NCI-H2029 (cell line): ENCODE measurements around the gene WBP4.
"Not testable (repeated sequence)": the region's sequence is repeated elsewhere in the genome, so short reads cannot be mapped to it uniquely, and the experiment has no call there.

ENCODE experiments used
- DNase-seq: peaks from one replicate; lab custom pipeline; 2025; lab: John Stamatoyannopoulos, UW

WBP4 gene

DNA sequence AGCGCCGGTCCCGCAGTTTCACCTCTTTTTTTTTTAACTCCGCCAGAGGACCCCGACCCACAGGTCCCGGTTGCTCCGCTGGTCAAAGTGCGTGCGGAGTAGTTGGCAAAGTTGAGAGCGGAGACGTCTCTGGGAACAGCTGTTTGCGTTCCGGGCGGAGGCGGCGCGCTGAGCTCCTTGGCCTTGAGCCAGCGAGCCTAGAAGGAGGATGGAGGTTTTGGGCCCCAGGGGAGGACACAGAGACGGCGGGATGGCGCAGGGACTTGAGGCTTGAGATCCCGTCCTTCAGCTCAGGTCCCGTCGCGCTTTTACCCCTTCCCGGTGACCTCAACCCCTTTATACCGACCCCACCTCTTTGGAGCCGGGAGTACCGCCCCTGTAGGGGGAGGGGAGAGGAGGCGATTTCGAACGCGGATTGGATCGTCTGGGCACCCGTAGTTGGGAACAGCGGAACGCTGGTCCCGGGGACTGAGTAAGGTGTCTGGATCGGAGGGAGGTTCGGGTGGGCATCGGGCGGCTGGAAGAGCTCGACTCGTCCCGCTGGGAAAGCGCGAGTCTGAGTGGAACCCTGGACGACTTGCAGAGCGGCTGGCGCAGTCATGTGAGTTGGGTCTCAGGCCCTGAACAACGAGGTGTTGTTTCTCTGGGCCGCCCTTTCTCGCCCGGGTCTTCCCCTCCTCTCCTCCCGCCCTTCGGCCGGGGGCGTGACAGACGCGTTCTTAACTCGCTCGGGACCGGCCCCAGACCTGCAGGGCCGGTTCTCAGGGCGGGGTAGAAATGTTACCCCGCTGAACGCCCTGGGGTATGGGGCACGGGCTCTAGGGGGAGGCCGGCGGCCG lies at the start of gene WBP4:
WBP4 (plus strand) TSS at position 435 of the 839 bp plus-strand sequence; CDS start at position 600, 165 bp downstream.
- peak; percentile 60 for DNase-seq

GRCh38 chr13:41012536-41012935 lies 48.8 kb upstream of the WBP4 start:
- no peak for DNase-seq

GRCh38 chr13:41013835-41014234 lies 47.5 kb upstream of the WBP4 start:
- DNase-seq: no peak

GRCh38 chr13:41015920-41016319 lies 45.4 kb upstream of the WBP4 start:
- no peak for DNase-seq

DNA sequence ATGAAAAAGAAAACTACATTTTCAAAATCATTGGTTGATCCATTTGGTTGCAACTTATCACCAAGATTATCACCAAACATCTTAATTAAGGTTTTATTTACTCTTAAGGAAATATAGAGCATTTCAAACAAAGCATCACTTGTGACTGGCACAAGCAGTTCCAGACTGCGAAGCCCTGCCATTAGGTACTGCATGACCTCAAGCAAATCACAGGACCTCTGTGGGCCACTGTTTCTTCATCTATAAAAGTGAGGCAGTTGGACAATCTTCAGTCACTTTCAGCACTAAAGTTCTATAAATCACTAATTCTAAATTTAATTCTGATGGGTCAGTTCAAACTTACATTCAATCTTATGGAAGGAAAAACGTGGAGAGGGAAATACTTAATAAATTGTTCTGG lies 44.1 kb upstream of the WBP4 start:
- DNase-seq: no peak

DNA sequence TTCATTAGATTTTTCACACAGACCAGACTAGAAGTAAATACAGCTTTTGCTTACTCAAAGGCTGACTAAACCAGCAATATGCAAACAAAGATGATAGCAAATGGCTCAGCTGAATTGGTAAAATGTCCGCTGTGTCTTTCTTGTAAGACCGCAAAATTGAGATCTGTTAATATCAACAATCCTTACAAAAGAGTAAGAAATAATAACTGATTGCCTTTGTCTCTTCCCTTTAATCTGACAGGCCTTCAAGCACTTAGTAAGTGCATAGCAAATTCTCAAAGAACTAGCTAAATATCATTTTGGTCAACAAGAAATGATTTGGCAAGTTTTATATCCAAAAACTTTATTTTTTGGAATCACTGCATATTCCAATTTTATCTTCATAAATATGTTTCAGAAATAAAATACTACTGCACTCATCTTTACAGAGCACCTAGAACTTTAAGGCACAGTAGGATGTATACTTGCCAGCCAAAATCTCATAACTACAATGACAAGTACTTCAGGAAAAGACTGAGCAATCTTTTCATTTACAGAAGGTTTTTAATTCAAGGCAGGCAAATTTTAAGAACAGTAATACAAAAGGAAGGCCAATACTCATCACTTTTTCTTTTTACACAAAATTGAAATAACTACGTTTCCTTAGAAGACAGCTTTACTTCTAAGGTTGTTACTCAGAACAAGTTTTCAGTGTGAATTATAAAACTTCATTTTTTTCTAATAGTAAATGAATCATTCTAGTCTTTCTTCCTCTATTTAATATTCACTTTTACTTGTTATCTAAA lies 43.3 kb upstream of the WBP4 start:
- DNase-seq: no peak

DNA sequence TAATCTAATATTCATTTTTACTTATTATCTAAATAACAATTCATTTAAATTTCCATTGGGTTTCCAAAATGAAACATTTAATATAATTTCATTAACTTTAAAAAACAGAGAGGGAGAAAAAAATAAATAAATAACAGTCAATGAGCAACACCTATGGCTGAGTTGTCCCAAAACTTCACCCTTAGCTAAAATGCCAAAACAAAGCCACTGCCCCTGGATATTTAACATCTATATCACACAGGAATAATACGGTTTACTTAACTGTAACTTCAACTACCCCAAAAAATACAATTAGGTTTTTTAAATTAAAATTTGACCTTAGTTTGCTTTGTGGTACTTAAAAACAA lies 42.7 kb upstream of the WBP4 start:
- no peak for DNase-seq

DNA sequence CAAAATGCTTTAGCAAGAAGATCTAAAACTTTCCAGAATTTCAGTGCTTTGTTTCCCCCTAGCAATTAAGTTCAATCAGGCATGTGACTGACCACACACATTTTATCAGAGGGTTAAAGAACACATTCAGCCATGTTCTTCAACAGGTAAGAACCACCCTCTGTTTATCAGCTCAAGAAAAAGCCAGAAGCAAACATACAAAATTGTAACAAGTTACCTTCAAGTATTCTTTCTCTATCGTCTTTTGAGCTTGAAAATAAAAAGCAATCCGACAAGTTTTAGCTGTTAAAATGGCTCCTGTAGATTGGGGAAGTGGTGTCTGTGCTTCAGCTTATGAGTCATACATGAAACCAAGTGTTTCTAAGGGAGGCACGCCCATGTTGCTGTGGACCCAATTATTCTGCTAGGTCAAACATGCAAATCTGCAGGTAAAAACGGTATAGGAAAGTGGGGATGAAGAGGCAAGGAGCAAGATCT lies 42.3 kb upstream of the WBP4 start, which contains the start of gene ELF1:
ELF1 (minus strand) TSS at position 306 of the 477 bp plus-strand sequence. CDS start 37,262 bp downstream, outside the sequence.
- peak; percentile 58 for DNase-seq

GRCh38 chr13:41019578-41020347 lies 41.5 kb upstream of the WBP4 start:
- no peak for DNase-seq

DNA sequence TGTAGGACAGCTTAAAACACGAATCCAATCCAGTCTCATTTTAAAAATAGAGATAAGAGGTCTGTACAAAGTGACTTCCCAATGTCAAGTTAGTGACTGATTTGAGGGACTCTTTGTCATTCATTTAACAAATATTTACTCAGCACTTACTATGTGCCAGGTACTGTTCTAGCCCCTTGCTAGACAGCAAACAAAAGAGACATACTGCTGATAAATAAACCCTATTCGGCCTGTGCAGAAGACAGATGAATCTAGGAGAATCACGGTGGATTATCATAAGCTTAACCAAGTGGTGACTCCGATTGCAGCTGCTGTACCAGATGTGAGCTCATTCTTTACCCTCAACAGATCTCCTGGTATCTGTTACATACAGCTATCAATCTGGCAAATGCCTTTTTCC lies 35.8 kb upstream of the WBP4 start:
- DNase-seq: peak; percentile 29

- DNase-seq: no peak
These were observed 34.5 kb upstream of the WBP4 start for GRCh38 chr13:41026788-41027187.

DNA sequence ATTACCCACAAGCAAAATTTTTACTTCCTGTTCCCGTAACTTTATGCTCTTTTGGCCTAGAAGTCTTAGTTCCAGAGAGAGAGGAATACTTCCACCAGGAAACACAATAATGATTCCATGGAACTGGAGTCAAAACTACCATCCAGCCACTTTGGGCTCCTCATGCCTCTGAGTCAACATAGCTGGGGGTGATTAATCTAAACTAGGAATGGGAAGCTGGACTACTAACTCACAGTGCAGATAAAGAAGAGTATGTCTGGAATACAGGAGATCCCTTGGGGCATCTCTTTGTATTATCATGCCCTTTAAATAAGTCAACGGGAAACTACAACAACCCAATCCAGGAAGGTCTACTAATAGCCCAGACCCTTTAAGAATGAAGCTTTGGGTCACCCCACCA lies 33.3 kb upstream of the WBP4 start:
- DNase-seq: no peak

GRCh38 chr13:41029629-41030028 lies 31.7 kb upstream of the WBP4 start:
- no peak for DNase-seq

- no peak for DNase-seq
These were observed 28.5 kb upstream of the WBP4 start for GRCh38 chr13:41032691-41033376.

GRCh38 chr13:41034382-41034781 lies 26.9 kb upstream of the WBP4 start:
- no peak for DNase-seq

- peak; percentile 25 for DNase-seq
These were observed 26.4 kb upstream of the WBP4 start for GRCh38 chr13:41034881-41035280.

GRCh38 chr13:41036557-41036956 lies 24.8 kb upstream of the WBP4 start:
- not testable (repeated sequence) for DNase-seq

DNA sequence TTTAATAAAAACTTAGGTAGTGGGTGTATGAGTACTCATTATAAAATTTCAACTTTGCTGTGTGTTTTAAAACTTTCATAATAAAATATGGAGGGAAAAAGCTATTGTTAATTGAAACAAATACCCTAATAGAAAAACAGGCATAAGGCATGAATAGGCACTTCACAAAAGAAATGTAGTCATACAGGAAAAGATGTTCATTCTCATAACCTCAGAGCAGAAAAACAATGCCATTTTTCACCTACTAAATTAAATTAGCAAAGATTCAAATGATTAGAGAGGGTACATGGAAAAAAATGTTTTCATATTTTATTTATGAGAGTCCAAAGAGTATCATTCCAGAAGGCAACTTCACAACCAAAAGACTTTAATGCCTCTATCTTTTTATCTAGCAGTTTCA lies 21.6 kb upstream of the WBP4 start:
- no peak for DNase-seq

GRCh38 chr13:41040584-41041334 lies 20.6 kb upstream of the WBP4 start:
- DNase-seq: no peak

DNA sequence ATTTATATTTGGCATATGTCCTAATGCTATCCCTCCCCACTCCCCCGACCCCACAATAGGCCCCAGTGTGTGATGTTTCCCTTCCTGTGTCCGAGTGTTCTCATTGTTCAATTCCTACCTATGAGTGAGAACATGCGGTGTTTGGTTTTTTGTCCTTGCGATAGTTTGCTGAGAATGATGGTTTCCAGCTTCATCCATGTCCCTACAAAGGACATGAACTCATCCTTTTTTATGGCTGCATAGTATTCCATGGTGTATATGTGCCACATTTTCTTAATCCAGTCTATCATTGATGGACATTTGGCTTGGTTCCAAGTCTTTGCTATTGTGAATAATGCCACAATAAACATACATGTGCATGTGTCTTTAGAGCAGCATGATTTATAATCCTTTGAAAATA lies 18.9 kb upstream of the WBP4 start:
- not testable (repeated sequence) for DNase-seq

- DNase-seq: no peak
These were observed 12.7 kb upstream of the WBP4 start for GRCh38 chr13:41048640-41049039.
